Astrocyte of the spinal cord (primary cell): Measurements from ENCODE around the gene CD74.

Experiments used
- DNase-seq: peaks from one replicate; pipeline ENCODE4 v3.0.0; 2011; ENCODE audit warnings: low read depth, low spot score
- H3K4me3 ChIP-seq: 2 replicates; pipeline ENCODE4 v1.5.1; 2011; ENCODE audit warnings: low read depth, mild to moderate bottlenecking, low read length, moderate library complexity
- CTCF ChIP-seq: IDR thresholded peaks from 2 replicates; pipeline ENCODE4 v1.5.1; 2012; ENCODE audit warnings: low read depth, mild to moderate bottlenecking, low read length, inconsistent platforms
- in situ Hi-C: cut with HindIII; loops from 2 replicates; pipeline ENCODE4 v1.10.0; 2017; ENCODE audit warnings: low sequenced_read_pairs

CD74 gene

GRCh38 chr5:150364004-150364403, 48.7 kb downstream of the CD74 start:
- in situ Hi-C loops: no loop called here
- DNase-seq: no peak
- TF ChIP-seq CTCF: no peak
- no peak overlapping the region for H3K4me3 ChIP-seq

- no peak for DNase-seq
- no peak overlapping the region for H3K4me3 ChIP-seq
- TF ChIP-seq CTCF: no peak
- in situ Hi-C loops: no loop called here
Measured at GRCh38 chr5:150363185-150363584, 49.5 kb downstream of the CD74 start.

GRCh38 chr5:150361301-150361700, 51.4 kb downstream of the CD74 start:
- in situ Hi-C loops: no loop called here
- TF ChIP-seq CTCF: no peak
- no peak for DNase-seq
- no peak overlapping the region for H3K4me3 ChIP-seq

GRCh38 chr5:150358261-150359095, 54.2 kb downstream of the CD74 start:
- TF ChIP-seq CTCF: no peak
- H3K4me3 ChIP-seq: peak overlapping the region; percentile 84
- in situ Hi-C loops: no loop called here
- peak; percentile 8 for DNase-seq

GRCh38 chr5:150357326-150358260, 55.1 kb downstream of the CD74 start, which contains the start of gene TCOF1:
TCOF1 (plus strand) TSS chr5:150357697; CDS start chr5:150357747, 50 bp downstream.
- peak within 1 kb of the TSS; percentile 84 for H3K4me3 ChIP-seq
- no peak for TF ChIP-seq CTCF
- DNase-seq: peak; percentile 96
- in situ Hi-C loops: no loop called here

- no peak for TF ChIP-seq CTCF
- DNase-seq: peak; percentile 5
- H3K4me3 ChIP-seq: peak overlapping the region; percentile 31
- in situ Hi-C loops: no loop called here
Measured at GRCh38 chr5:150356575-150357294, 56.0 kb downstream of the CD74 start.
